ENCODE data around the gene KCNJ1.

Gene KCNJ1

GRCh38 chr11:128846985-128847384, 20.1 kb downstream of the KCNJ1 start:
- DNase-seq: no peak

- DNase-seq: no peak
Measured at GRCh38 chr11:128845334-128845780, 21.7 kb downstream of the KCNJ1 start.

DNA sequence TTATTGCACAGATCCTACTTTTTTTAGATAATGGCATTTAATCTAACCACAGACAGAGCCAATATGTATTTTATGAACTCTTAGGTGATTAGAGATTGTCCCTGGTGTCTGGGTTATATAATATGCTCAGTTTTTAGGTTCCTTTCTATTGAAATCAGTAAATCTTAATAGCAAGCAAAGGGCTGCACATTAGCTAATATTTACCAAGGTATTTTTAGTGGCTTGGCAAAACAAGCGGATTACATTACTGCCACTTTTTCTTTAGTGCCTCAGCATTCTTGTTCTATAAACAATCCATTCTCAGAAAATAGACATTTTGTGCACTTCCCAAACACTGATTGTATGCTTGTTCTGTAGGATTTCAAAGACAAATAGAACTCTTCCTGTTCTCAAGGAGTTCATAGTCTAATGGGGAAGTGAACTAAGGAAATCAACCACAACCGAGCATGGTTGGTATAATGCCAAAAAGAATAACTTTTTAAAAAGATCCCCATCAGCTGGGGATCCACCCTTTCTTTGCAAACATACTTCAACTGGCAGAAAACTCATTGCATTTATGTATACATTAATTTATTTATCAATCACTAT, 23.8 kb downstream of the KCNJ1 start:
- DNase-seq: no peak

GRCh38 chr11:128841461-128842072, 25.5 kb downstream of the KCNJ1 start:
- no peak for DNase-seq

DNA sequence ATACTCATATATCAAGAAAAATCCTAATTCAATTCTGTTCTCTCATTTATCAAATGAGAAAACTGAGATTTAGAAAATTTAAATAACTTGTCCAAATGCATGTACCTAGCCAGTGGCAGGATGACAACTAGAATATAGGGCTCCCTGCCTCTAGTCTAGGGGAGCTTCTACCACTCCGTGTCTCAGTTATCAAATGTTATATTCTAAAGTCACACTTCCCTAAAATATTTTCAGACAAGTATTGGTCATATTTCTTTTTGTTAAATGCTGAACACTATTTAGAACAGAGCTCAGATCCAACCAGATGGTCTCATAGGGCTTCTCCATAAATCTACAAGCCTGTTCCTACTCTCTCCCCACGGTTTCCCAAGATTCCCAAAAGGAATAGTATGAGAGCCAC, 26.3 kb downstream of the KCNJ1 start:
- no peak for DNase-seq

- no peak for DNase-seq
Measured at GRCh38 chr11:128840137-128840536, 27.0 kb downstream of the KCNJ1 start.

- no peak for DNase-seq
Measured at GRCh38 chr11:128839081-128839480, 28.0 kb downstream of the KCNJ1 start.

GRCh38 chr11:128837627-128838026, 29.5 kb downstream of the KCNJ1 start:
- DNase-seq: peak; percentile 6

GRCh38 chr11:128835741-128836430, 31.2 kb downstream of the KCNJ1 start:
- DNase-seq: no peak

DNA sequence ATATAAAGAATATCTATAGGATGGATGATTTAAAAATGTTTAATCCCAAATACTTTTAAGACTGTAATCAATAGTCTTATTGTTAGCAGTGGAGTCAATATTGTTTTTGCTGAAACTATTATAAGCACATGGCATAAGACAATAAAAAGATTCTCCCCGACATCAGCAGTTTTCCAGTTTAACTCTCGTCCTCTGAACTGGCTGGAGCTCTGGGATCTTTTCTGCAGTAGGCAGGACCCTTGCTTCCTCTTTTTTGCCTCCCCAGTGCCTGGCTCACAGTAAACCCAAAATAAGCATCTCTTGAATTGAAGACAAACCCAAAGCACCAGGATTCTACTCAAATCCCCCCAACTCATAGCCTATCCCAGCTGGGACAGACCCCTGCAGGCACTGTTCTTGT, 32.9 kb downstream of the KCNJ1 start:
- DNase-seq: no peak

DNA sequence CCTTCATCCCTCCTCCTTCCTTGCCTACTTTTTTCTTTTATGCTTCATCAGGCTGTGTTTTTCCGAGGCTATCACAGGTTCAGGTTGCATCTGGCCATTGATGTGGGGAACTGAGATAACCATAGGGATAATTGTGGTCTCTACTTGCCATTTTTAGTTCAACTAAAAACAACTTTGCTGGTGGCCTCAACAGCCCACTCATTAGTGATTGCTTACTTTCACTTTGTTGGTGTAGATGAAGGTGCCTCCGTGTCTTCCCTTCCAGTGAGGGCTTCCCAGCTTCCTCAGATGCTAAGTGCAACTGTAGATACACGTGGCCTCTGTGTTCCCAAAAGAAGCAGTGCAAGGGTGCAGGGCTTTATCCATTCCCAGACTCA, 35.0 kb downstream of the KCNJ1 start:
- DNase-seq: no peak

- DNase-seq: peak; percentile 80
Measured at GRCh38 chr11:128831174-128832120, 35.6 kb downstream of the KCNJ1 start.

DNA sequence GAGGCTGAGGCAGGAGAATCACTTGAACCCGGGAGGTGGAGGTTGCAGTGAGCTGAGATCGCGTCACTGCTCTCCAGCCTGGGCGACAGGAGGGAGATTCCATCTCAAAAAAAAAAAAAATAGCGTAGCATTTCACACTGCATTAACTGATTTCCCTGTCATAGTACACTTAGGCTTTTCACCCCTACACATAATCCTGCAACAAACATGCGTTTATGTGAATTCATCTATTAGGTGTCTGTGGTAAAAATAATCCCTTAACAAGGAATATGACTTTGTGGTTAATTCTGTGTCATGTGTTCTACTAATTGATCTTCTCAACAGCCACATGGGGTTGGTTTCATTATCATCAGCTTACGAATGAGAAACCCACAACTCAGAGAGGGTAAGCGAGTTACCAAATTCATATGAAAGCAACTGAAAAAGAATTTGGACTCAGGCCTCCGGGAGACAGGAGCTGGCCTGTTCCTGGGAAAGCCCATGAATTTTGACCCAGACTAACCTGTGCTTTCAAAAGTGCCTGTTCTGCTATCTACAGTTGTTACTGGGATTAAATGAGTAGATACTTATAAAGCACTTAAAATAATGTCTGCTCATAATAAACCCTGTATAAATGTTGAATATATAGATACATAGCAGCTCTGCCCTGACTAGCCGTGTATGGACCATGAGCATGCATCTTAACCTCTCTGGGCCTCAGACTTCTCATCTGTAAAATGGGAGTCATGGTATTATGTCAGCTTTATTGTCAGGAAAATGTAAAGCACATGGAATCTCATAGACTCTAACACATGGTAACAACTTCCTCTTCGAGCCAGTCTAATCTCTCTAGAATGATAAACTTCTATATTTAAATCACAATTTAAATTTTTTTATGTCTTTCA, 36.6 kb downstream of the KCNJ1 start:
- DNase-seq: no peak

GRCh38 chr11:128828350-128828749, 38.7 kb downstream of the KCNJ1 start:
- no peak for DNase-seq

GRCh38 chr11:128827191-128827893, 39.8 kb downstream of the KCNJ1 start:
- no peak for DNase-seq

DNA sequence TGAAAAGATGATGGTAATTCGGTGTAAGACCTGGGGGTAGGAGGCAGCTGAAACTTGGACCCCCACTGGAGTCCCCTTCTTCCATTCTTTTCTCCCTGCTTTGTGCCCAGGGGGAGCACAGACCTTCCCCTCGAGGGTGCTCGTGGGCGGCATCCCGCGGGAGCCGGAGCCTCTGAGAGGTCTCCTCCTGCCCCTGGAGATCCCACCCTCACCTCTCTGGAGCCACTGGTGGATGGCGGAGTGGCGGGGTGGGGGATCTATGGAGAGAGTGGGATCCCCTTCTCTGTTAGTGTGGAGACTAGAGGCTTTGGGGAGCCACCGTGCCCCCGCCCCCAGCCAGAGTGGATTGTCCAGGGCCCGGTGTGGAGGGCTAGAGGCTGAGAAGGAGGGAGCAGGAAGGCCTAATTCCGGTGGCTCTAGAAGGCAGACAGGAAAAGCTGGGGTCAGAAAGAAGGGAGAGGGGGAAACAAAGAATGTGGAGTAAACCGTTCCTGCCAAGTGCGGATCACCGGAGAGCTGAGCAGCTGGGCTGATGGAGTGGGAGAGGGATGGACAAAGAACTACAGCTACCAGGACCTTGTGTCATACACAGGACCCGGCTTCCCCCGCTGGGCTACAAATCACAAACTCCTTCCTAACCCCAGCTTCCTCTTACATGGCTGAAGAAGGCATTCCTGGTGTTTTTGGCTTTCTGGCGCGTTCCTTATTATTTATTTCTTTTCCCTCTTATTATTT, 41.9 kb downstream of the KCNJ1 start:
- DNase-seq: no peak

DNA sequence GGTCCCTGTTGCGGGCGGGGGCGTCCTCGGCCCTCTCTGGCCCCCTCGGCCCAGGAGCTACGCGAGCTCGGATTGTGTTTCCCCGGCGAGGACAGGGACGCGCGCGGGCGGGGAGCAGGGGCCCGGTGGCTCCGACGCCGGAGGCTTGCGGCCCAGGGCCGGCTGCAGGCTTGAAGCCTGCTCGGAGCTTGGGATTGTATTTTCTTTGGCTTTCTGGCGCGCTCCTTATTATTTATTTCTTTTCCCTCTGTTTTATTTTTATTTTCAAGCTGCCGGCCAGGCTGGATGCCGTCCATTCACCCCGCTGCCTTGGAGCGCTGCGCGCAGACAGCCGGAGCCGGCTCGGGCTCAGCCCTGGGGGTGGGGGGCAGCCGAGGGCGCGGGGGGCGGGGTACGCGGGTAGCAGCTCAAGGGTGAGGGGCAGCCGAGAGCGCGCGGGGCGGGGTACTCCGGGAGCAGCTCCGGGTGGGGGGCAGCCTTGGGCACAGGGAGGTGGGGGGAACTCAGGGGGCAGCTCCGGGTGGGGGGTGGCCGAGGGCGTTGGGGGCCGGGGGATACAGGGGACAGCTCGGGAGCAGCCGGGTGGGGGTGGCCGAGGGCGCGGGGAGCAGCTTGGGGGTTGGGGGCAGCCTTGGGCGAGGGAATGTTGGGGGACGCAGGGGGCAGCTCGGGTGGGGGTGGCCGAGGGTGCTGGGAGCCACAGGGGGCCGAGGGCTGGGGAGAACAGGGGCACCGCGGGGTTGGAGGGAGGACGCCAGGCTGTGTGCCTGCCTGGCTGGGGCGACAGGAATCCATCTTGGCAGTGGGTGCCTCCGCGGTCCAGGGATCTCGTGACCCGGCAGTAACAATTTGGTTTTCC, 42.7 kb downstream of the KCNJ1 start:
- DNase-seq: no peak

- no peak for DNase-seq
Measured at GRCh38 chr11:128823753-128824152, 43.3 kb downstream of the KCNJ1 start.

DNA sequence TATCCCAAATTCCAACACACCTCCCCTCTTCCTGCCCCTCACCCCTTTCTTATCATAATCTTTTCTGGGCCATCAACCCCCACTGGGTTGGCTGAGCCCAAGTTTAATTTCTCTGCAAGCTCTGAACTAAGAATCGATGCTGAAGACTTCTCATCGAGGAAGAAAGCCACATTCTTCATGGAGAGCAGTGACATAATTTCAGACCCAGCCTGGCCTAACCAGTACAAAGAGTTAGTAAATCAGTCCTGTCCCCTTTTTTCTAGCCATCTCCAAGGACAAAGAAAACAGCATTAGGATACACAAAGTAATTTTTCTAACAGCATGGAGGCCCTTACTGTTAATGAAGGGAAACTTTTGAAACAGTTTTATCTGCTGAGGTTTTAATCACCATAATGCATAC, 45.0 kb downstream of the KCNJ1 start:
- DNase-seq: no peak

DNA sequence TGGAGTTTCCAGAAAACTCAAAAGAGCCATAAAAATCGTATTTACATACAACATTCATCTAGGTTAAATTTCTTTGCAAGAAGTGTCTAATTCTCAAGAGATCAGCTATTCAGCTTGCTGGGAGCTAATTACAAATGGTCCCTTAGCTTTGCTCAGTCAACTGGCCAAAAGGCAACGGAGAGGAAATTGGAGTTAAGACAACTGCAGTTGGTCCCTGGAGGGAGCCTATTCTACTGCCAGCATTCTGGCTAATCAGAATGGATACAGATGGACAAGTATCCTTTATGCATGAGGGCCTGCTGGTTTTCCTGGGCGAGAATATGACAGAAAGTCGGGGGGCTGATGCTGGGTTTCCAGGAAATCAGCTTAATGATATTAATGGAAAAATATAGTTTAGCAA, 45.5 kb downstream of the KCNJ1 start:
- no peak for DNase-seq

Measured in NCI-H69 (cell line).